ACHN (cell line): Measurements from ENCODE around the gene FH.

Source experiments
- DNase-seq: peaks from one replicate; pipeline ENCODE4 v3.0.0-alpha.2; 2015
- in situ Hi-C: cut with HindIII; loops from 2 replicates; pipeline ENCODE4 v1.10.0; 2017; ENCODE audit warnings: low sequenced_read_pairs, low pct_ligation_motif_present, low pct_unique_long_range_greater_than_20kb

Gene FH

DNA sequence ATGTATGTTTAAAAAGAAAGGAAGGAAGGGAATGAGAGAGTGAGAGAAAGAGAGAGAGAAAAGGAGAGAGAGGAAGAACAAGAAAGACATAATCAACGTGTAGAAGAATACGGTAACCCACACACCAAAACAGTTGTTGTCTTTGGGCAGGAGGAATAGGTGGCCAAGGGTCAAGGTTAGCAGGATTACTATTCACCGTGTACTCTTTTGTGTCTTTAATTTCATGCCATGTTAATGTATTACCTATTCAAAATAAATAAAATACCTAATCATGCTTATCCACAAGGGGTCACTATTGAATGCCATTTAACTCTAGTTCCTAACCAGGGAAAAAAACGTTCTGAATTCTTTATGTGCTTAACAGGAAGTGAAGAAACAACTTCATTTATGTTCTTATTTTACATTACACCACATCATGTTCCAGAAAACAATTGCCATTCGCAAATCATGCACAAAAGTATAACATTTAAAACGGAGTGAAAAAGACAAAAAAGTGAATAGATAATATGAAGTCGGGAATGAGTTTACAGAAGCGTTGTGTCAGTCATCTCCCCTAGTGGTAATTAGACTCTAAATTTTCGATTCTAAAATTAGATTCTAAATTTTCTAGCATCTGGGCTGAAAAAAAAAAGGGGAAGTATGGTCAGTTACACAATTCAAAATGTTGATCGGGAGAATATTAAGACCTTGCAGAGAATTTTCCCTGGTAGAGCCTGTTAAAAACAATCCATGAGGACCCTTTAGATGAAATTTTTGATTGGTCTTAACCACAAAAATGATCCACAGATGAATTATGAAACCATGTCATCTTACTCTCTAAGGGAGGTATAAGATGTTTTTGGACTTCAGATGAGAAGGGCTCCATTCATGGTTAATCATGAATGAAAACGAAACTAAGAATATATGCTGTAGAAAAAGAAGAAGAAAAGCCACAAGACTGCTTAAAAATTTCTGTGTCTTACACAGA is 11.9 kb upstream of the FH start:
- in situ Hi-C loops = no loop called here
- DNase-seq = peak; percentile 88

DNA sequence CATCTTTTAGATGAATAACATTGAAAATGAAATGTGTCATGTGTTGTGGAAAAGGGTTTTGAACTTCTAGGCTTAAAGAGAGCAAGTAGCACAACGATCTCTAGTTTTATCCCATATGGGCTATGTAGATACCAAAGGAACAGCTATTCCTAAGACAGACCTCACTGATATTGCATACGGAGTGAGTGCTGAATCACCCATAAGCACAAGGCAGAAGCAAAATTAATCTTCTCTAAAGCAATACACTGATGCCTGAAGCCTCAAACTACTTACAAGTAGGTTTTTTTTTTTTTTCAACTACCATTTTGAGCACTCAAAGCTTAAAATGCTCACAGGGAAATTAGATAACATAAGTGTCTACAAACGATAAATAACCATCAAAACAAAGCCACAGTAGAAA is 7.6 kb upstream of the FH start:
- DNase-seq = no peak
- in situ Hi-C loops = no loop called here

DNA sequence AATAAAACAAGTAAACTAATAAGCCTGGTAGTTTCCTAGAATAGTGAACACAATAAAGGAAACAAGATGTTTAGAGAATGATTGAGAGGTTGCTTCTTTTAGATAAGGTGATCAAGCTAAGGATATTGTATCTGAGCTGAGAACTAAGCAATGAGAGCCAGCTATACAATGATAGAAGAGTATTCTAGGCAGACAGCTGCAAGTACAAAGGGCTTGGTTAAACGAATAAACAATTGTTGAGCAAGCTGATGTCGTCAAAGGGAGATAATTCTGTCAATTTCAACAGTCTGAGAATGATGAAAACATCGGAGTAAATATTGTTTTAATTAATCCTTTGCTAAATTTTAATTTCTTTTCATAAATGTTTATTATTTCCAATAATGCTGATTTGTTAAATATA is 5.5 kb upstream of the FH start:
- in situ Hi-C loops = no loop called here
- no peak for DNase-seq

DNA sequence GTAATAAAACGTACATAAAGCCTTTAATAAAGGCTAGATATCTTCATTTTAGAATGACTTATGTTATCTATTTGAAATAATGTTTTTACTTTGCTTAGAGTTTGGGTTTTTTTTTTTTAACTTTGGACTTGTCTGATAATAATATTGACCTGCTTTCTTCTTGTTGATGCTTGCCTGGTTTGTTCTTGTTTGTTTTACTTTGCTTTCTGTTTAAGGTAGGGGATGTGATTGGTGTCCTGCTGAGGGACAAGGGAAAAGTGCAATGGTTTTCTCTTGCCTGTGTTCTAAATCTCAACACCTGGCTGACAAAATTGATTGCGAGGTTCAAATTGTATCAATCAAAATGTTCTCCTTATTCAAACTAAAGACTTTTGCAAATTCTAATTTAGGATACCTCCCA is 2.2 kb upstream of the FH start:
- in situ Hi-C loops = no loop called here
- no peak for DNase-seq

DNA sequence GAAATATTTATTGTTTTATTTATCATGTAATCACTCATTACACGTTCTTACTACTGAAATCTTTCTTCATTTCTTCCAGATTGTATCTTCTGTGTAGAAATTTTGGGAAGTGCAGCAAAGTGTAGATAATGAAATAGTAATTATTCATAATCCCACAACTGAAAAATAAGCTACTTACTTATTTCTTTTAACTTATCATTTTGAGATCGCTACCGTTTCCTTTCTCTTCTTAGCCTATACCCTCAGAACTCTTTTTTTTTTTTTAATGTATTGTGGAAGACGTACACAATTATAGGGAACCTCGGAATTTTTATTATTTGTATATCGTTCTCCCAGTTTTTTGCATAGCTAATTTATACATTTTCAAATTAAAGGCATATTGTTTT is 518 bp upstream of the FH start:
- in situ Hi-C loops = no loop called here
- DNase-seq = no peak

DNA sequence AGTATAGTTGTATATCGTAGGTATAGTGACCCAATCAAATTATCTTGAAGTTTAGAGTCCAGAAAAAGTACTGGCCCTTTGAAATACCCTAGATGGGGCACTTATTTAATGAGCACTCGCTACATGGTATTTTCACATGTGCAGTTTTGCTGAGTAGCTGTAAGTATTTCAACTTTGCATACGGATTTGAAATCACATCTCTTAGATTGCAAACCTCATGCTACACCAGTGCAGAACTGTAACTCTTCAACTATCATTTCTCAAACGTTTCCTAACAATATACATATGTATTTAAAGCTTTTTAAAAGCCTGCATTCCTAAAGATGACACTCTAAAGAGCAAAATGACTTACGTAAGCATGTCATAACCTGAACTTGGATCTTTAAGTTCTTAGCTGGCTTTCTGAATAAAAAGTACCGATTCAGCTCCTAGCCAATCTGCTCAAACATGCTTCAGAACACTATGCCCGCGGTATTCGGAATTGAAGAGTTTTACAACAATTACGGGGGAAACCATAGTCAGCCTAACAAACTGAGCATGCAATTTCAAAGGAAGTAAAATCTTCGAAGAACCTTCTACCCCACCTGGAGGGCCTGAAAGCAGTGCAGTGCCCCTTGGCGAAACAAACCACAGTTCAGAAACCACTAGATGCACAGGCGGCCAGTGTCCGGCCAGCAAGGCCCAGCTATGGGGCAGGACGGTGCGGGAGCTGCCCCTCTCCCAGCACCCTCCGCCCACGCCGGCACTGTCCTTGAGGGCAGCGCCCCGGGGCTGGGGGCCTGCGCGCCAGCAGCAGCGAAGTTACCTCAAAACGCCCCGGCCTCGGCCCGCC is 863 bp downstream of the FH start:
- in situ Hi-C loops = no loop called here
- peak; percentile 25 for DNase-seq

DNA sequence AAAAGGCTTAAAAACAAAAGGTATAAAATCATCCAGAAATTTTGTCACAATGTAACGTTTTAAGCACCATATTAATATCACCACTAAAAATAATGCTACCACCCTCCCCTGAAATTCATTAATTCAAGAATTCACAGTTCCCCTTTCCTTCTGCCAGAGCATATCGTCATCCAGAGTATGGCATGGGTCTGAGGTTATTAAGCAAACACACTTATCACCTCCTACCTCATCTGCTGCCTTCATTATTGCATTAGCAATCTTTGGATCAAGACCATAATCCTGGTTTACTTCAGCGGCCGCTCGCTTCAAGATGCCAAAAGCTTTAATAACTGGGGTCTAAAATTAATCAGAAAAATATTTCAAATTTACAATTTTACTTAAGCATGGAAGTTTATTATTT is 6.2 kb downstream of the FH start:
- in situ Hi-C loops = no loop called here
- no peak for DNase-seq

DNA sequence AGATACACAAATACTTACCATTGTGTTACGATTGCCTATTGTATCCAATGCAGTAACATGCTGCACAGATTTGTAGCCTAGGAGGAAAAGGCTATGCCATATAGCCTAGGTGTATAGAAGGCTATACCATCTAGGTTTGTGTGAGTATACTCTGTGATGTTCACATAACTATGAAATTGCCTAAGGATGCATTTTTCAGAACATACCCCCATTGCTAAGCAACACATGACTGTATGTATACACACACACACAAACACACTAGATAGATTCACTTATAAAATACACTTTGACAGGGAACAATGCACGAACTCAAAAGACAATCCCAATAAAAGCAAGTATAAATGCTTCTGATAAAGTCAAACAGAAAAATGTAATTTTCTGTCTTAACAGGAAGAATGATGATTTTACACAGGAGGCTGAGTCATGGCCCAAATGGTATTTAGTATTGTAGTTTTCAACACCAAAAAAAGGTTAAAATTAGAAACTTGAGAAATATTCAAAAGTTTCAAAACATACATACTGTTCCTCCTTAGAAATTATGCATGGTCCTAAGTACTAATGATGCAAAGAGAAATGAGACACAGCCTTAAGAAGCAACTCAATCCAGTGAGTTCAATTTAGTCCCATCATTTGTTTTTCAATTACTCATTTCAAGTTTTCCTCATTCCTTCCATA is 12.2 kb downstream of the FH start:
- in situ Hi-C loops = no loop called here
- no peak for DNase-seq

DNA sequence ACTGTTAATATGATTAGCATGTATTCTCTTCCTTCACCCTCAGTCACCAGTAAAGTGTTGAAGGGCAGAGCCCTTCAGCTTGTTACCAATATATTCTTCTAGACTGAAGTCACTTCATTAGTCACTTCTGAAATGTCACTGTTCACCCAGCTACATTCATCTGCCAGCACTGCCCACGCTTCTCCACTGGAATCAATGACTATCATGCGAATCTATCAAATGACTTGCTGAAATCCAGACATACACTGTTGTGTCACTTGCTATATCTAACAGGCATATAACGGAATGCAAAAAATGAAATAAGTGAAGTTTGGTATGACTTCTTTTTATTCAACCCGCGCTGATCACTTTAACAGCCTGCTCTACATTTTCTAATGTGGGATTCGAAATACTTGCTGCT is 16.1 kb downstream of the FH start:
- in situ Hi-C loops = no loop called here
- DNase-seq = no peak

DNA sequence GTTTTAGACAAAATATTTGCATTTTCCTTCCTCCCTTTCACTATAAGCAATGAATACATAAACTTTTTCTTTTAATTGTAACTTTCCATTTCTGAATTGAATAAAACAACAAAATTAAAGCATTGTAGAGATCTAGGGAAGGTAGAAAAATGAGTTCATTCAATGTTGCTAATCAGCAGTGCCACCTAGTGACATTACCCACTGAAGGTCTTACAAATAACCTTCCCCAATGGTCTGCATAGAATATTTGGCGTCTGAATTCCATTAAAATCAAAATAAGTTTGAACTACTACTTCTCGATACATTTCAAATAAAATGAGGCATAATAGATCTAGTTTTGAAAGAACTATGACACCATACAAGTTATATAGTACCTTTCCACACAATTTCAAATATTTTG is 19.6 kb downstream of the FH start:
- peak; percentile 53 for DNase-seq
- in situ Hi-C loops = no loop called here

DNA sequence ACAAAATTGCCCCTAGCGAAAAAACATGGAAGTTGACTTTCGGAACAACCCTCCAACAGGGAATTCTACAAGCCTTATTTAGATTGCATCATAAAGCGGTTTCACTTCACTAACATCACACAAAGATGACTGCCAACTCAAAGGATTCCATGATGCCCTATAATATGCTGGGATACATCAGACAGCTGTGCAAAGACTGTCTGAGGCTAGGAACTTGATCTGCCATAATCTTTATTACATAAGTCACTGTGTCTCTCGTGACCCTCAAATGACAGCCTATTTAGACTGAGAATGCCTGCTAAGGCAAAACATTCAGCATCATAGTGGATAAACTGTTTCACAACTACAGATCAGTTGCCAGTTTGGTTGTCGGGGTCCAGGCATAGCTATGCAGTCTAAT is 23.8 kb downstream of the FH start:
- no peak for DNase-seq
- in situ Hi-C loops = no loop called here

DNA sequence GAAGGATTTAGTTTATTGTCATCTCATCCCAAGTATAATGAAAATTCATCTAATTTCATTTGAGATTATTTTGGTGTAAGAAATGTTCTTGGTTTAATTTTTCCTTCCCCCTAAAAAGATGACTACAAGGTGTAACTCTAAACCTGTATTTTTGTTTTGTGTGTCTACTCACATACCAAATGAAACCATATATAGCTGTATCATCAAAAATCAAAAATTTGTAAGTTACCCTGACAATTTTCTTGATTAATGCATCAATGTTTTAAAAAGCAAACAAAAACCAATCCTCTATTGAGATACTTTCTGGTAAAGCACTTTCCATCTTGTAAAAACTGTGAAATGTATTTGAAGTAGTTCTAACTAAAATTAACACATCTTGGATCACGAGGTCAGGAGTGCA is 30.8 kb downstream of the FH start:
- no peak for DNase-seq
- in situ Hi-C loops = no loop called here

DNA sequence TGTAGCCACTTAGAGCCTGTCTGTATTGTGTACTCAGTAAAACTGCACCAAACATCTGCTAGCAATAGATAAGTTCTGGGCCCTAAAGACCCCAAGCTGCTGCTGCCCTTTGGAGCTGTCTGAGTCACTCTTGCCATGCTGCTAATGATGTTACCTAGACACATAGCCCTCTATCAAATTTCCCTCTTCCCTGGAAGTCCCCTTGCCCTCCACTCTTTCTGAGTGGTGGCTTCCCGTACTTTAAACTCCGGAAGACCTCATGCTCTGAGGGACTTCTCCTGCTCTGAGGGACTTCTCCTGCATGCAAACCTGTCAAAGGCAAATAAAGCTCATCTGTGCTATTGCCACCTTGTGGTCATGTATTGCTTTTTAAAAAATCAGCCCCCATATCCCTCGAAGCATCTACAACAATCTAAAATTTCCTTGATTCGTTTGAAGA is 34.0 kb downstream of the FH start:
- in situ Hi-C loops = no loop called here
- DNase-seq = peak; percentile 41

DNA sequence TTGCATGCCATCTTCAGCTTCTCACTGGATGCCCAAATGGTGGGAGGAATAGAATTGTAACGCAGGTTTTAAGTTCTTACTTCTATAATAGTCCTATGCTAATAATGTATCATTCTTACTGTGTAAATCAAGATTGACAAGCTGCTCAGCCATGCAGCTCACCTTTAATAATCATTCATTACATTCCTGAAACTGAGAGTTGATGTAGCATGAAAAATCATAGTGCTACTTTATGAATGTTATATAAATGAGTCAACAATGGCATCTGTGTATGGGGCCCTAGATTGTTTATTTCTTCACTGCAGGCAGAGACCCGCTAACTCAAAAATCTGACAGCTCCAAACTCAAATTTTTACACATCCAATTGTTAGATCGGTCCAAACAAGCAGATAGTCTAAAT is 34.4 kb downstream of the FH start:
- no peak for DNase-seq
- in situ Hi-C loops = no loop called here

DNA sequence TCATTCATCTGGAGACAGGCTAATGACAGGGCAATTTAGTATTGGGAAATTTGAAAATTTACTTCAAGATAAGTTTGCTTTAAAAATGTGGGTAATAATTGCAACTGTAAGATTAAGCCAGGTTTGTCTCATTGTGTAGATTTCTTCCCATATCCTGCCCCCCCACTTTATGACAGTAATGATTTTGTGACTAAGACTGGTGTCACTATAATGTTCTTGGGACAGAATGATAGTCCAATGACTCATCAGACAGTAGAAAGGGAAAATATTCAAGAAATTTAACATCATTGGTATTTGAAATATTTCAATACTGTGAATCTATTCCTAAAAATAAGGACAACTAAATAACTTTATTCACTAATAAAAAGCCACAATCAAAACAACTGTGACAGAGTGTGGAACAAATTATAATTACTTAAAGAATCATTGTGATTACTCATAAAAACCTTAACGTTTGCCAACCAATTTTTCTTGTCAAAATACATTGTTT is 36.7 kb downstream of the FH start:
- DNase-seq = peak; percentile 68
- in situ Hi-C loops = no loop called here

DNA sequence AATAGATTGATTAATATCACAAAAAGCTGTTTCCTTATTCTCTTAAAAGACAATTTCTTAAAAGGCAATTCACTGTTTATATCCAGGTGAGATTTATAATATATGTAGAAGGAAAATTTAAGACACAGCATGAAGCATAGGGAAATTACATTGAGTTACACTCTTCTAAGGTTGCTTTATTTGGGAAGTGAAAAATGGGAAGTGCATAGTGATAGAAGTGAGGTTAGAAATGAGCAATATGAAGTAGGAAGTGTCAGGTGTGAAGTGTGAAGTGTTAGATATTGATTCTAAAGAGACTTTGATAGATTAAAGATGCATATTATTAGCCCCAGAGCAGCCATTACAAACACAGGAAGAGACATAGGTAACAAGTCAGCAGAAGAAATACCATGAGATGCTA is 40.3 kb downstream of the FH start:
- in situ Hi-C loops = no loop called here
- no peak for DNase-seq

DNA sequence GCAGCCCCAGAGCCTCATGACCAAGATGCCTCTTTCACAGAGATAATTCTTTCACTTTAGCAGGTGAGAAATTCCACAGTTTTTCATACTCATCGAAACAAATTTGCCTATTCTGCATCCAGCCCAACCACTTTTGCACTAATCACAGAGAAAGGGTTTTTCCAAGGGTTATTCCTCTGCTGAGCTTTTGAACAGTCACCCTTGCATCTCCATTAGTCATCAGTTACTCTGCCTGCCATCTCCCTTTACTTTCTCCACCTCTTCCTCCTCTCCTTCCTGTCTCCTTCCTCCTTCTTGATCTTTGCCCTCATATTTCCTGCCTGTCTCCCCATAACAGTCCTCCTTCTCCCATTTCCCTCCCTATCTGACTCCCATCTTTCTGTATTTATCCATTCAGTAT is 43.9 kb downstream of the FH start:
- in situ Hi-C loops = no loop called here
- no peak for DNase-seq

DNA sequence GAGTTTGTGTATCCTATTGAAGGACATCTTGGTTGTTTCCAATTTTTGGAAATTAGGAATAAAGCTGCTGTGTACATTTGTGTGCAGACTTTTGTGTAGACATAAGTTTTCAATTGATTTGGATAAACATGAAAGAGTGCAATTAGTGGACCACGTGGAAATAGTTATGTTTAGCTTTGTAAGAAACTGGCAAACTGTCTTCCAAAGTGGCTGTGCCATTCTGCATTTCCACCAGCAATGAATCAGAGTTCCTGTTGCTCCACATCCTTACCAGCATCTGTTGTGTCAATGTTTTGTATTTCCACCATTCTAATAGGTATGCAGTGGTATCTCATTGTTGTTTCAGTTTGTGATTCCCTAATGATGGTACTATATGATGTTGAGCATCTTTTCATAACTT is 46.5 kb downstream of the FH start:
- no peak for DNase-seq
- in situ Hi-C loops = no loop called here

DNA sequence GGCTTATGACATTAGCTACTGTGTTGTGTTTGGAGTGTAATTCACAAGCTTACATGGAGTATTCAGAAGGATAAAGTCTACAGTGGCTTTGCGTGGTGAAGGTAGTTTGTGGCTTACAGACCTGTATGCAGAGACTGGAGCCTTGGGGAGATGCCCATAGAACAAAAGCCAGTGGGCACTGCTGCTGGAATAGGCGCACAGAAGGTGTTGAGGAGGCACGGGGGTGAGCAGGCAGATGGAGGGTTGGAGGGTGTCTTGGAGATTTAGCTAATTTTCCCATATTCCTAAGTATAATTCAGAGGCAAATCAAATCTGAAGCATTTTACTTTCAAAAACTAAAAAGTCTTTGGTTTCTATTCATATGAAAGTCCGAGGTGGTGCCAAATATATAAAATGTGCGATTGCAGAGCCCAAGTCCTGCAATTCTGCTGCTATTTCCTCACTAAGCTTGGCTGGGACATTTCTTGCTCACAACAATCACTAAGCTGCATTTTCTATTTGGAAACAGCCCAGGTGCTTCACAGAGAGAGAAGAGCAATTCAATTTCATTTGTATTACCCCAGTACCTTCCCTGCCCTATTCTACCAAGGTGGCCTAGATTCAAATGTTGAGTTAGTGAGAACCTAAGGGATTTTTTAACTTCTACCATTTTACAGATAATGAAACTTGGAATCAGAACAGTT is 48.5 kb downstream of the FH start:
- no peak for DNase-seq
- in situ Hi-C loops = no loop called here
